Left ventricle myocardium inferior (tissue), 1 donor: Measurements from ENCODE around the gene MSI2. TPM values are rescaled to one million over a fixed set of nuclear protein-coding genes. Genes with fewer than 3 reads are reported as not detected.

Experiments
- DNase-seq: peaks from one replicate; pipeline ENCODE4 v3.0.0-alpha.2; 2020
- H3K27ac ChIP-seq: fragments of 200-600 bp; replicated peaks from 2 replicates; pipeline ENCODE4 v1.8.0; 2021
- H3K27me3 ChIP-seq: fragments of 200-600 bp; 2 replicates; pipeline ENCODE4 v1.8.0; 2021; ENCODE audit warnings: low read depth
- H3K36me3 ChIP-seq: fragments of 200-600 bp; 2 replicates; pipeline ENCODE4 v1.8.0; 2021
- H3K4me1 ChIP-seq: fragments of 200-600 bp; 2 replicates; pipeline ENCODE4 v1.8.0; 2021
- H3K4me3 ChIP-seq: fragments of 200-600 bp; 2 replicates; pipeline ENCODE4 v1.8.0; 2021; ENCODE audit warnings: mild to moderate bottlenecking, moderate library complexity
- H3K9me3 ChIP-seq: fragments of 200-600 bp; replicated peaks from 2 replicates; pipeline ENCODE4 v1.8.0; 2021
- CTCF ChIP-seq: fragments of 200-600 bp; IDR thresholded peaks from 2 replicates; pipeline ENCODE4 v1.8.0; 2021; ENCODE audit warnings: antibody characterized with exemption, mild to moderate bottlenecking, borderline replicate concordance
- intact Hi-C: fragments of 100-400 bp; cut with micrococcal nuclease; formaldehyde crosslinking; loops from one replicate; pipeline ENCODE4 v1.11.0; 2022
- total RNA-seq: library from RNA; stranded (reverse); fragmentation: NEBNext Ultra II Directional; extraction: Animal tissue kit (Norgen Biotek cat#: 25700); gene quantifications from one replicate; pipeline ENCODE4 v1.2.1, GENCODE V29; 2021
- donor health status: DM: no; HTN: yes; CAD: no; lungs with severe emphysema.

MSI2 gene
- total RNA-seq, 1 donor from 2014 or later = 118 TPM

- intact Hi-C loops = no loop called here
- Histone ChIP-seq H3K4me3 (no peak overlapping the region), H3K4me1 (peaks cover 12% of the 10 kb centered on the region), H3K27ac (no peak overlapping the region), H3K27me3 (no peaks in the 10 kb centered on the region), H3K36me3 (peaks cover 7% of the 10 kb centered on the region), H3K9me3 (peaks cover 16% of the 10 kb centered on the region)
- TF ChIP-seq CTCF = no peak
- DNase-seq = no peak
Observed at GRCh38 chr17:57395721-57396321, 139.5 kb downstream of the MSI2 start.

- no peak overlapping the region for H3K4me3 ChIP-seq
- no peaks in the 10 kb centered on the region for H3K27me3 ChIP-seq
- intact Hi-C loops = no loop called here
- no peak overlapping the region for H3K27ac ChIP-seq
- no peak for DNase-seq
- H3K4me1 ChIP-seq = peaks cover 16% of the 10 kb centered on the region
- H3K36me3 ChIP-seq = peaks cover 7% of the 10 kb centered on the region
- TF ChIP-seq CTCF = no peak
- H3K9me3 ChIP-seq = peaks cover 16% of the 10 kb centered on the region
Observed at GRCh38 chr17:57396511-57396921, 140.2 kb downstream of the MSI2 start.

- H3K27ac ChIP-seq = no peak overlapping the region
- intact Hi-C loops = no loop called here
- H3K27me3 ChIP-seq = no peaks in the 10 kb centered on the region
- no peak overlapping the region for H3K4me3 ChIP-seq
- no peak for TF ChIP-seq CTCF
- H3K36me3 ChIP-seq = peaks cover 7% of the 10 kb centered on the region
- H3K4me1 ChIP-seq = peaks cover 25% of the 10 kb centered on the region
- peaks cover 16% of the 10 kb centered on the region for H3K9me3 ChIP-seq
- no peak for DNase-seq
Observed at GRCh38 chr17:57397402-57397801, 141.1 kb downstream of the MSI2 start.

GRCh38 chr17:57399690-57400089 lies 143.4 kb downstream of the MSI2 start:
- H3K4me3 ChIP-seq = no peak overlapping the region
- intact Hi-C loops = no loop called here
- no peaks in the 10 kb centered on the region for H3K36me3 ChIP-seq
- no peak for TF ChIP-seq CTCF
- H3K4me1 ChIP-seq = peaks cover 48% of the 10 kb centered on the region
- DNase-seq = no peak
- H3K27ac ChIP-seq = no peak overlapping the region
- no peaks in the 10 kb centered on the region for H3K27me3 ChIP-seq
- no peaks in the 10 kb centered on the region for H3K9me3 ChIP-seq

- Histone ChIP-seq H3K9me3 (no peaks in the 10 kb centered on the region), H3K4me3 (no peak overlapping the region), H3K27ac (no peak overlapping the region), H3K27me3 (no peaks in the 10 kb centered on the region), H3K4me1 (peaks cover 55% of the 10 kb centered on the region), H3K36me3 (no peaks in the 10 kb centered on the region)
- no peak for TF ChIP-seq CTCF
- intact Hi-C loops = no loop called here
- no peak for DNase-seq
Observed at GRCh38 chr17:57400648-57401047, 144.3 kb downstream of the MSI2 start.
